A673 (cell line): ENCODE measurements around the gene DEDD.
A peak's percentile ranks its signal among the peaks of the same experiment; 100 is the strongest.

Experiments used
- EZH2 ChIP-seq: fragments of 200-600 bp; sonication (generic); IDR thresholded peaks from 2 replicates; pipeline ENCODE4 v1.6.1; 2017; ENCODE audit warnings: borderline replicate concordance, low read depth, mild to moderate bottlenecking, mixed read lengths, antibody characterized with exemption, low read length; ENCODE audit not compliant: poor library complexity, severe bottlenecking
- TF ChIP-seq, protein P1 (sequence below): fragments of 300-800, 200-600 bp; sonication (generic); conservative IDR thresholded peaks from 2 replicates; pipeline ENCODE4 v1.5.1; 2017; ENCODE audit warnings: low read depth, mild to moderate bottlenecking, antibody characterized with exemption, low read length, moderate library complexity, mixed read lengths

DNA sequence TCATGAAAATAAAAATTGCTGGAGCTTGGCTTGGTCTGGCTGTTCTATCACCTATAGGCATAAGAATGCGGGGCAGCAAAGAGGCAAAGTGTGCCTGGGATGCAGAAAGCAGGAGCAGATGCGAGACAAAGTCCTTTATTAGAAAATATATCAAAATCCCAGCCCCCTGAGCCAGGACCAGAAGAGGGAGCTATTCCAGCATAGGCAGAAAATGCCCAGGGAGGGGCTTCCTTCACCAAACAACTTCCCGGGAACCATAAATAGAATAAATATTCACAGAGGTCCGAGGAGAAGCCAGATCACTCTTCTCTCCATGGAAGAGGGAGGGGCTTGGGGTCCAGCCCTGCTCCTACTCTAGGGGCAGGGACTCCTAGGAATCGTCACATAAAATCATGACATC, 38.7 kb upstream of the DEDD start:
- TF ChIP-seq, protein P1, sequence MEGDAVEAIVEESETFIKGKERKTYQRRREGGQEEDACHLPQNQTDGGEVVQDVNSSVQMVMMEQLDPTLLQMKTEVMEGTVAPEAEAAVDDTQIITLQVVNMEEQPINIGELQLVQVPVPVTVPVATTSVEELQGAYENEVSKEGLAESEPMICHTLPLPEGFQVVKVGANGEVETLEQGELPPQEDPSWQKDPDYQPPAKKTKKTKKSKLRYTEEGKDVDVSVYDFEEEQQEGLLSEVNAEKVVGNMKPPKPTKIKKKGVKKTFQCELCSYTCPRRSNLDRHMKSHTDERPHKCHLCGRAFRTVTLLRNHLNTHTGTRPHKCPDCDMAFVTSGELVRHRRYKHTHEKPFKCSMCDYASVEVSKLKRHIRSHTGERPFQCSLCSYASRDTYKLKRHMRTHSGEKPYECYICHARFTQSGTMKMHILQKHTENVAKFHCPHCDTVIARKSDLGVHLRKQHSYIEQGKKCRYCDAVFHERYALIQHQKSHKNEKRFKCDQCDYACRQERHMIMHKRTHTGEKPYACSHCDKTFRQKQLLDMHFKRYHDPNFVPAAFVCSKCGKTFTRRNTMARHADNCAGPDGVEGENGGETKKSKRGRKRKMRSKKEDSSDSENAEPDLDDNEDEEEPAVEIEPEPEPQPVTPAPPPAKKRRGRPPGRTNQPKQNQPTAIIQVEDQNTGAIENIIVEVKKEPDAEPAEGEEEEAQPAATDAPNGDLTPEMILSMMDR, result peak; percentile 39
- no peak for TF ChIP-seq EZH2
